GM12865 (cell line): ENCODE measurements around the gene ARRB1.

Source experiments
- DNase-seq: peaks from one replicate; pipeline ENCODE4 v3.0.0; 2010; ENCODE audit warnings: low read depth
- H3K4me3 ChIP-seq: 2 replicates; pipeline ENCODE4 v1.5.1; 2011; ENCODE audit warnings: mild to moderate bottlenecking, low read depth, low read length, control low read depth
- TF ChIP-seq, protein P1 (sequence below): IDR thresholded peaks from 2 replicates; pipeline ENCODE4 v1.5.1; 2011; ENCODE audit warnings: low read length, control low read depth, low read depth, inconsistent platforms; ENCODE audit not compliant: insufficient read depth; ENCODE audit errors: missing control alignments

The ARRB1 gene

DNA sequence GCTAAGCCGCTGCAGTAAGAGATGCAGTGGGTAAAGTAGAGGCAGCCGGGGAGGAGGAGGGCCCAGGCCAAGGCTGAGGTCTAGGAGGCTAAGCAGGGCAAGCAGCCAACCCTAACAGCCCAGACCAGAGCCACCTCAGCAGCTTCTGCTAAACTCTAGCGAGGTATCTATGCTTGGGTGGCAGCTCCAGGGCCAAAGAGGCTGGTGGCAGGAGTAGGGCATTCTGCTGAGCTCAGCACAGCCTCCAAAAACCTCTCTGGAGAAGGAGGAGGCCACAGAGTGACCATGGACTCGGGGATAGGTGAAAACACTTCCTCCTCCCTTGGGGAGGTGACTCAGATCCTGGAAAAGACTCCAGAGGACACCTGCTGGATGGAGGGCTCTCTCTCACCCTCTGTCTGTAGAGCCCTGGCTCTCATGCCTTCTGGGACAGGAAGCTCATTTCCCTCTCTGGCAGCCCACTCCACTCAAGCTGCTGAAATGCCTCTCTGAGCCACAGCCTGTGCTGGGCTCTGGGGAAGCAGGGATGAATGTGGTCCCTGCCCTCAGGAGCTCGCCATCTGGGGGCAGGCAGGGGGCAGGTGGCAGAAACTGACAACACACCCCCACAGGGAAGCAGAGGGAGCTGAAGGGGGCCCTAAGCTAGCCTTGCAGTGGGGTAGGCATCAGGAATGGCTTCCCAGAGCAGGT, 127.4 kb downstream of the ARRB1 start:
- H3K4me3 ChIP-seq, result no peak overlapping the region
- TF ChIP-seq, protein P1, sequence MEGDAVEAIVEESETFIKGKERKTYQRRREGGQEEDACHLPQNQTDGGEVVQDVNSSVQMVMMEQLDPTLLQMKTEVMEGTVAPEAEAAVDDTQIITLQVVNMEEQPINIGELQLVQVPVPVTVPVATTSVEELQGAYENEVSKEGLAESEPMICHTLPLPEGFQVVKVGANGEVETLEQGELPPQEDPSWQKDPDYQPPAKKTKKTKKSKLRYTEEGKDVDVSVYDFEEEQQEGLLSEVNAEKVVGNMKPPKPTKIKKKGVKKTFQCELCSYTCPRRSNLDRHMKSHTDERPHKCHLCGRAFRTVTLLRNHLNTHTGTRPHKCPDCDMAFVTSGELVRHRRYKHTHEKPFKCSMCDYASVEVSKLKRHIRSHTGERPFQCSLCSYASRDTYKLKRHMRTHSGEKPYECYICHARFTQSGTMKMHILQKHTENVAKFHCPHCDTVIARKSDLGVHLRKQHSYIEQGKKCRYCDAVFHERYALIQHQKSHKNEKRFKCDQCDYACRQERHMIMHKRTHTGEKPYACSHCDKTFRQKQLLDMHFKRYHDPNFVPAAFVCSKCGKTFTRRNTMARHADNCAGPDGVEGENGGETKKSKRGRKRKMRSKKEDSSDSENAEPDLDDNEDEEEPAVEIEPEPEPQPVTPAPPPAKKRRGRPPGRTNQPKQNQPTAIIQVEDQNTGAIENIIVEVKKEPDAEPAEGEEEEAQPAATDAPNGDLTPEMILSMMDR, result no peak
- no peak for DNase-seq

DNA sequence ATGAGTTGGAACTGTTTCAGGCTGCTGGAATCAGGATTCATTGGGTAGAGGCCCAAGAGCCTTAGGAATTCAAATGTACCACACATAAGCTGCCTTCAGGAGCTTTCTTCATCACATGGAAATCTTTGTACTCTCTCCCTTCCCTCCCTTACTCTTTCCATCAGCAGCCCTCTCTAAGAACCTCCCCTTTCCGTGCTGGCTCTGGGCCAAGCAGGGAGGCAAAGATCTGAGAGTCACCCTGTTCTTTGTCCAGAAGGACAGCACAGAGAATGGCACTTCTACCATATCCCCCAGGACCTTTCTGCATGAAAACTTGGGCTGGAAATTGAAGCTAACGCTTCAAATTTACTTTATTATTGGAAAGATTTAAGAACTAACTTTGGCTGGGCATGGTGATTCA, 131.6 kb downstream of the ARRB1 start:
- no peak for DNase-seq
- TF ChIP-seq, protein P1, result no peak
- H3K4me3 ChIP-seq, result no peak overlapping the region

DNA sequence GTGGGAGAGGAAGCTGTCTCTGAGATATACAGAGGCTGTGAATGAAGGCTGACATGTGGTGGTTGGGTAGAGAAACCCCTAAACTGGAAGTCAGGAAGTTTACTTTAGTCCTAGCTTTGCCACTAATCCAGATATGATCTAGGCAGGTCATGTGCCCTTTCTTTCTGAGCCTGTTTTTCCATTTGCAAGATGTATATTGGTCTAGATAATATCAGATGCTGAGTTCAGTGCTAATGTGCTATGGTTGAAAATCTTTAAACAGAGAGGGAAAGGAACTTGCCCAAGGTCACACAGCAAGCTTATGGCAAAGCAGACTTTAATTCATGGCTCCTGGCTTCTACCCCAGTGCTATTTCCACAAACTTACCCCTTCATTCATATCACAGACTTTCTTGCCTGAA, 136.6 kb downstream of the ARRB1 start:
- DNase-seq, result no peak
- TF ChIP-seq, protein P1, result no peak

DNA sequence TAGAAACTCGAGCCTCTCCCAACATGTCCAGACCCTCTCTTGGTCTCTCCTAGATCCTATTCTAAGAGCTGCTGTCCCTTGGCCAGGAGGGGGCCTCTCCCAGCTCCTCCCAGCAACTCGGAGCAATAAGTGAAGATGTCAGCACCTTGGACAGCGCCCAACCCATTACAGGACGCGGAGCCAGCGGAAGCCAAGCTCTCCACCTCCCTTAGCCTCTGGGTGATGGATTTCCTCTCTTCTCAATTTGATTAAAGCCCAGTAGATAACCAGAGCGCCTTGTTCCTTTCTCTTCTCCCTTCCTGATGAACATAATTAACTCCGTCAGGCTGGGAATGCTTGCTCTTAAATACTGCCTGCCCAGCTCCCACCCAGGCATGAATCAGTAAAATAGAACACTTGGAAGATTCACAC, 137.0 kb downstream of the ARRB1 start:
- TF ChIP-seq, protein P1, result peak; percentile 32
- DNase-seq, result peak; percentile 76
- H3K4me3 ChIP-seq, result no peak overlapping the region

More for the DNA sequence above, 136.6 kb downstream of the ARRB1 start:
- H3K4me3 ChIP-seq, result no peak overlapping the region
